Fibroblast of upper back skin (primary cell): Measurements from ENCODE around the gene PLXNB2.
A peak's percentile ranks its signal among the peaks of the same experiment; 100 is the strongest.
"Not testable (repeated sequence)": the region's sequence is repeated elsewhere in the genome, so short reads cannot be mapped to it uniquely, and the experiment has no call there.

Experiments used
- DNase-seq: peaks from one replicate; pipeline ENCODE4 v3.0.0-alpha.2; 2013

The PLXNB2 gene

DNA sequence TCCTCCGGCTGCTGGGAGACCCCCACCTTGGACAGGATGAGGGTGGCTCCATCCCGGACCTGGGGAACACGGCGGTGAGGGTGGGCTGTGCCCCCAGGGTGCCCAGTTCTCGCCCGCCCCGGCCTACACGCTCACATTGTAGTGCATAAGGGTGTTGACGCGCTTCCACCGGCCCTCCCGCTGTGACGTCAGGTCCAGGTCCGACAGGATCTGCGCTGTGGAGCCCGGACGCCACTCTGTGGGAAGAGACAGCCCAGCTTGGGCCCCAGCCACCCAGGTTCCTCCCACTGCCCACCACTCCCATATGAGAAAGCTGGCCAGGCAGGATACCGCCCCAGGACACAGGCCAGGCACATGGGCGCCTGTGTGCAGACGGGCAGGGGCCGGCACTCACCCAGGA lies 29.0 kb downstream of the PLXNB2 start:
- no peak for DNase-seq

- no peak for DNase-seq
These were observed 29.7 kb downstream of the PLXNB2 start for GRCh38 chr22:50277761-50278160.

DNA sequence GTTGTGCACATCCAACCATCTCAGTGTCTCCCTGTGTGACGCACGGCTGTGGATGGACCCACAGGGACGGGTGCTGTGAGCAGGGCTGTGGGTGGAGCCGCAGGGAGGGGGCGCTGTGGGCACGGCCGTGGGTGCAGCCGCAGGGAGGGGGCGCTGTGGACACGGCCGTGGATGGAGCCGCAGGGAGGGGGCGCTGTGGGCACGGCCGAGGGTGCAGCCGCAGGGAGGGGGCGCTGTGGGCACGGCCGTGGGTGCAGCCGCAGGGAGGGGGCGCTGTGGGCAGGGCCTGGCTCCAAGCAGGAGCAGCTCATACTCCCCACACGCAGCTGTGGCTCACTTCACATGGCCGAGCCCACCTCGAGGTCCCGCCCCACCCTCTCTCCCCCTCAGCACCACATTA lies 31.3 kb downstream of the PLXNB2 start:
- DNase-seq, result no peak

DNA sequence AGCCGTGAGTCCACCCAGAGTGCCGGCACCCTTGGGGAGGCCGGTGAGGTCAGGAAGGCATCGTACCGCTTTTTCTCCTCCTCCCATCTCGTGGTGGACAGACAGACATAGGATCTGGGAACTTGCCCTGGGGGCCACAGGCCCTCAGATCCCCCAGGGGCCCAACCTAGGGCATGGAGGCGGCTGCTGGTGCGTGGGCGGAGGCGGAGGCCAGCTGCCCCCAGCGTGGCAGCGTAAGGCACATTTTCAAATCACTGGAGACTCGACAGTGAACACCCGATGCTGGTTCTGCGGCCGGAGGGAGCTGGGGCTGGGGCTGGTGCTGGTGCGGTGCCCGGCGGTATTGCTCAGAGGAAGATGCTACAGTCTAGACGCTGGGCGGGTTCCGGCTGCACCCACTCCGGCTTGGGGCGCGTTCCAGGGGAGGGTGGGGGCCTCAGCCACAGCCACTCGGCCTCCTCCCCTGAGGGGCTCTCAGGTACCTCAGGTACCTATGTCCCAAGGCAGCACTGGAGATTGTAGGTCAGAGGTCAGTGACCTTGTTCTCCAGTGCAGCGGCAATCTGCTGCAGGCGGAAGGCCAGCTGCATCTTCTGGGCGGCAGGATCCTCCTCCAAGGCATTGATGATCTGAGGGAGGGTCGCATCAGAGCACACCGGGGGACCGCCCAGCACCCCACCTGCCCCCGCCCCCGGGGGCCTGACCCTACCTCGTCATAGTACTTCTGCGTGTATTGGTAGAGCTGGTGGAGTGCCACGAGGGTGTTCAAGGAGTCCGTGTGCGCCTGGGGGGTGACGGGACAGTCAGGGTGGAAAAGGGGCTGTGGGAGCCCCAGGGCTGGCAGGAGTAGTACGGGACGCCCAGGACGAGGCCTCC lies 32.0 kb downstream of the PLXNB2 start:
- no peak for DNase-seq

- no peak for DNase-seq
These were observed 32.7 kb downstream of the PLXNB2 start for GRCh38 chr22:50274771-50275170.

GRCh38 chr22:50274311-50274710 lies 33.1 kb downstream of the PLXNB2 start:
- peak; percentile 56 for DNase-seq

- DNase-seq, result not testable (repeated sequence)
These were observed 33.7 kb downstream of the PLXNB2 start for GRCh38 chr22:50273781-50274180.

DNA sequence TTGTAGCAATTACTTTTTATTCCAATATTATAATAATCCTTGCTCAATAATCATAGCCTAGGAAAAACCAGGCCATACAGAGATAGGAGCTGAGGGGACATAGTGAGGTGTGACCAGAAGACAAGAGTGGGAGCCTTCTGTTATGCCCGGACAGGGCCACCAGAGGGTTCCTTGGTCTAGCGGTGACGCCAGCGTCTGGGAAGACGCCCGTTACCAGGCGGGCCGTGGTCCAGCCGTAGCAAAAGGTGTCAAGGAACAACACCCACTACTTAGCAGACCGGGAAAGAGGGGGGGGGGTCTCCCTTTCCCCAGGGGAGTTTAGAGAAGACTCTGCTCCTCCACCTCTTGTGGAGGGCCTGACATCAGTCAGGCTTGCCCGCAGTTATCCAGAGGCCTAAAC lies 34.1 kb downstream of the PLXNB2 start:
- DNase-seq, result not testable (repeated sequence)

DNA sequence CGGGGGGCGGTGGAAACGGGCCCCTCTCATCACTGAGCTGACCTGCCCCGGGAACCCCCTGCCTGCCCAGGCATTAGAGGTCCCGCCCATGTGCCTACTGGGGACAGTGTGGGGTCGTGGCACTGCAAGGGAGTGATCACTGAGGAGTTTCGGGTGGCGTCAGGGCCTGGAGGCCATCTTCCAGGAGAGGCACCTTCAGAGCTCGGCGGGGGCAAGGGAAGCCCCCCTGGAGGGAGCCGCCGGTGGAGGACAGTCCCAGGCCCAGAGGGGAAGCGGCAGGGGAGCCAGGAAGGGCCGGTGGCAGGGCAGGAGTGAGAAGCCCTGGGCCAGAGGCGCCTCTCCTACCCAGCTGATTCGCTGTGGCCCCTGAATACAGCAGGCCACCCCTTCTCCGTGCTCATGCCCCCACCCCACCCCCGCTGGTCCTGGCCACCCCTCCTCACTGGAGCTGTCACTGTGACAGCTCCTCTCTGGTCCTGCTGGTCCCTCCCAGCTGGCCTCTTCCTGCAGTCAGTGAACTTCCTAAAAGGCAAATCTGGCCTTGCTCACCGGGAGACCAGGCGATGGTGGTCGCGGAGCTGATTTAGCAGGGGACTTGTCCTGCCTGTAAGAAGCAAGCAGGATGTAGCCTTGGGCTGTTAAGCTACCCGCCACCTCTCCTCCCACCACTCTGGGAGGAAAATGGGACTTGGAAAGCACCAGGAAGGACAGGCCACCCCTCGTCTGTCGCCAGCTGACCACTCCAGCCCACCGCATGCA lies 35.2 kb downstream of the PLXNB2 start:
- no peak for DNase-seq

DNA sequence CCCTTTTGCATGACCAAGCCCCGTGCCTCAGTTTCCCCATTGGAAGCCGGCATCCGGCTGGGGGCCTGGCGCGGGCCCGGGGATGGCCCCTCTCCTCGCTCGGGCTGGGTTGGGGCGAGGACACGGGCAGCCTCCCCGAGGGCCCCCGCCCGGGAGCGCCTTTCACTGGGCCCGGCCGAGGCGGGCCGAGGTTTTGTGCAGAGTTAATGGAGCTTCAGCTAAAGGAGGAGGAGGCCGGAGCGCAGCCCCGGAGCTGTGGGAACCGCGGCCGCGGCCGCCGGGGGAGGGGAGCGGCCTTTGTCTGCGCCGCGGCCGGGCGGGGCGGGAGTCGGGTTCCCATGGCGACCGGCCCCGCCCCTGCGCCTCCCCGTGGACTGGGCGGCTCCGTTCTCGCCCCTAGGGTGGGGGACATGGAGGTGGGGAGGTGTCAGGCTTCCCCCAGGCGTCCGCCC lies 35.9 kb downstream of the PLXNB2 start:
- DNase-seq, result peak; percentile 51

DNA sequence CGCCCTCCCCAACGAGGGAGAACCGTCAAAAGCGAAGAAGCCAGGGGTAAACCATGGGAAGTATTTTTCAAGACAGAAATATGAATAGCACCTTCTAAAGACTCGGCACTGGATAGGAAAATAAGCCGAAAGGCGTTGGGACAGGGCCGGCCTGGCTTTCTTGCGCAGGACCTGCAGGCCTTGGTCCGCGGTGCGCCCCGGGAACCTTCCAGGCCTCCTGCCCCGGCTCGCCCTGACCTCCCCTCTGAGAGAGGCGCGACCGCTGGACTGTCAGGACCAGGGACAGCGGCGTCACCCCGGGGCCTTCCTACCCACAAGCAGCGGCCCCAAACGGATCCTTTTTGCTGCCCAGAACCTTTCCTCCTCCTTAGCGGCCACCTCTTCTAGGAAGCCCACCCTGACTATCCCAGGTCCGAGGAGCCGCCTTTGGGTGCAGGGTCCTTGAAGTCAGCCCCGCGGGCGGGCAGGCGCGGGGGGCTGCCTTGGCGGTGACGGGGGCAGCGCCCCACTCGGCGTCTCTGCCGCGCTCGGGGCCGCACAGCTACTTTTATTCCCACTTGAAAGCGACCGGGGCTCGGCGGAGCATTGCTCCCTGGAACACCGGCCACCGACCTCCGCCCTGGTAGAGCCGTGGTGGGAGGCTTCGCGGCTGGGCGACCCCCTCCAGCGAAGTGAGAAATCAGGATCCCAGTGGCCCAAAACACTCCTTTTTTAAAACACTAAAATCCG lies 36.6 kb downstream of the PLXNB2 start:
- DNase-seq, result peak; percentile 47

DNA sequence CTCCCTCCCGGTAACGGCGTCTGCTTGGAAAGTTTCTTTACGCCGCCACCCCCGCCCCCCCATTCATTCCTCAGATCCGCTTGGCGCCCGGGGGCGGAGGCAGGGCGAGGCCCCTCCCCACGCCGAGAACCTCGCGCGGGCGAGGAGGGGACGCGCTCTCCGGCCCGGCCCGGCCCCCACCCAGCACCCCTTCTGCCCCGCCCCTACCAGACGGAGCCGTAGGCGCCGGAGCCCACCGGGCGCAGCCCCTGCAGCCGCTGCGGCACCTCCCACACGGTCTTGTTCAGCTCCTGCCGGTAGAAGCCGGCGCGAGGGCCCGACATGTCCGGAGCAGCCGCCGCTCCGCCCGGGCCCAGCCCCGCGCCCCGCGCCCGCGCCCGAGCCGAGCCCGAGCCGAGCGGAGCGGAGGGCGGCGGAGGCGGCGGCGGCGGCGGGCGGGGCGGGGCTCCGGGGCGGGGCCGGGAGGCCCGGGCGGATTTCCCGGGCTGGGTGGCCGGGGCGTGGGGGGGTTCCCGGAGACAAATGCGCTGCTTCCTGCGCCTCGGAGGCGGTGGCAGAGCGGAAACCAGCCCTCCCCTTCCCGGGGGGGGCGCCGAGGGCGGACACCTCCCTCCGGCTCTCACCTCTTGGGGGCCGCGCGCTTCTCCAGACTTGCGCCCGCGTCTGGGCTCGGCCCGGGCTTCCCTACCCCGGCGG lies 37.3 kb downstream of the PLXNB2 start, which contains the start of gene MAPK11:
Gene MAPK11 (minus strand): TSS at position 411 of the 696 bp plus-strand sequence. CDS start 88 bp downstream, at position 323.
- DNase-seq, result peak; percentile 36

DNA sequence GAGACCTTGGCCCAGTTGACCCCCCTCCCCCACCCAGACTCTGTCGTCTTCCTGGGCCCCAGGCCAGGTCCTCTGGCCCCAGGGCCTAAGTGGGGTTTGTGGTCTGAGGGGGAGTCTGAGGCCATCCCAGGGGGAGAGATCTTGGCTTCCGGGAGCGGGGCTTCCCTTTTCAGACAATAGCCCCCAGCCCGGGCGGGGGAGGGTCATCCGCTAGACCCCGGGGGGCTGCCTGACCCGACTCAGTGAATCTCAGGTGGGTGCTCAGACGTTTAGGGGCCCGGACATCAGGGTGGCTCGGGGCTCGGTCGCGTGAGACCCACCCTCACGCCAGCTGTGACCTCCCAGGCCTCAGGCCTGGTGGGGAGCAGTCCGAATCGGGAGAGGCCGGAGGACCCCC lies 37.9 kb downstream of the PLXNB2 start:
- DNase-seq, result no peak

DNA sequence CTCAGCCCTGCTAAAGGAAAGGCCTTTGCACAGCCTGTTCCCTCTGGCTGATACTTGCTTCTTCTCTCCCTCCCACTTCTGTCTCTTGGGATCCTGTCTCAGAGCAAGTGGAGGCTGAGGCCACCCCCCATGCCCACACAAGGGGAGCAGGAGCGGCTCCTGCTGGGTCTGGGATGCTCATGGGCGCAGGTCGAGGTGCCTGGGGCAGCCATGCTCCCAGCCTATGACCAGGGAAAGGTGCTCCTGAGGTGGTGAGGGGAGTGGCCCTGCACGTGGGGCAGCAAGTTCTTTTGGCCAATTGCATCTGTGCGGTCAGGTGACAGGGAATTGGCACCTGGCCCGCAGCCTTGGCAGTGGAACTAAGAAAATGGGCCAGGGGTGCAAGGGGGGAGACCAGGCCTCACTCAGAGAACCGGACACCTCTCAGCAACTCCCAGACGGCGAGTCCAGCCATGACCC lies 38.8 kb downstream of the PLXNB2 start:
- no peak for DNase-seq

- DNase-seq, result peak; percentile 57
These were observed 39.7 kb downstream of the PLXNB2 start for GRCh38 chr22:50267591-50268390.

DNA sequence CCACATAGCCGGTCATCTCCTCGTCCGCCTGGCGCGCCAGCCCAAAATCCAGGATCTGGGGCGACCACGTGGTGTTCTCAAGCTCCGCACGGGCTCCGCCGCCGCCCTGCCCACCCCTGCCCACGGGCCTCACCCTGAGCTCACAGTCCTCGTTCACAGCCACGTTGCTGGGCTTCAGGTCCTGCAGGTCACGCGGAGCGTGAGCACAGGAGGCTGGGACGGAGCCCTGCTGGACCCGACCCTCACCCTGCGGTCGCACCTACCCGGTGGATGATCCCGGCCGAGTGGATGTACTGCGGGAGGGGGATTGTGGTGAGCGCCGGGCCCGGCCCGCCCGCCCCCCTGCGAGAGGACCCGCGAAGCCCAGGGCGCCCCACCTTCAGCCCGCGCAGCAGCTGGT lies 40.5 kb downstream of the PLXNB2 start:
- no peak for DNase-seq

- DNase-seq, result no peak
These were observed 42.3 kb downstream of the PLXNB2 start for GRCh38 chr22:50264946-50265669.

DNA sequence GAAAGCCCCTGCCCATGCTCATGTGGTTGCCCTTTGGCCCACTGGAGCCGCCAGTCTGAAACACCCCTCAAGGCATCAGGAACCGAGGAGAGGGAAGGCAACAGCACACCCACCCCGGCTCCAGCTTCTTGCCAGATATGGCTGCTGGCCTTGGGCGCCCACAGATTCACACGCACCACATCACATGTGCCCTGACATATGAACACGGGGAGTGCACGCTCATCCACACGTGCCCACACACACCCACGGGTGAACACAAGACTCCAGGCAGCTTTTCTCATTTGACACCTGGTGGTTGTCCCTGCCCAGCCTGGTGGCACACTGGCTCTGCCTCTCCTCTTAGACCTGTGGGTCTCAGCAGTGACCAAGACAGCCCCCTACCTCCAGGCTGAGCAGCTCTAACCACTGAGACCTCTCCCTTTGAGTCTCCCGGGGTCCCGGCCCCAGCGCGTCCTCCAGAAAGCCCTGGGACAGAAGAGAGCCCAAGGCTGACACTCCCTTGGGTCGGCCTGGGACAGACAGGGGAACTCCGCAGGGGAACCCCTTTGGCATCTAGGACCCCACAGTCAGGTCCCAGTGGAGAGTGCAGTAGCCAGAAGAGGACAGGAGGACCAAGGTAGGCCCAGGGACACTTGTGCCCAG lies 43.2 kb downstream of the PLXNB2 start:
- DNase-seq, result no peak

DNA sequence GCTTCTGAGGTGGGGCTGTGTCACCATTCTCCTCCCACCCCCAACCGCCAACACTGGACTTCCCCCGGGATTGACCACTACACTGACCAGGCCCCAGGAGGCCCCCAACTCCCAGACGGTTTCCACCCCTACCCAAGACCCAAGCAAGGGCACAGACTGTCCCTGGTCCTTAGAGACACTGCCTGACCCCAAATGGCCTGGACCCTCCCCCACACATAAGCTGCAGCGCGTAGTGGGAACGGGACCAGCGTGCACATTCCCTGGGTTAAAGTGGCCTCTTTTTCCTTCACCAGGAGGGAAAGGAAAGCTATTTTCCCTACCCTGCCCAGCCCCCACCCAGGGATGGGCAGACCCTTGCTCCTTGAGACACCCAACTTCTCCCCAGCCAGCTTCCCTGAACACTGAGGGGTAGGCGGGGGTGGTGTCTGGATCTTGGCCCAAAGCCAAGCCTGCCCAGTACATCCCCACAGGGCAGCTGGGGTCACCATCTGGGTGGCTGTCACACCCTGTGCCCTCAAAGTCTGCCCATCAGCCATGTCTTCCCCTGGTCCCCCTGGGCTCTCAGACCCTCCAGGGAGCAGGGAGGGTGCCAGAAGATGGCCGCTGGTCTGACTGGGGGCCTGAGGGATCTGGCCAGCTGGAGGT lies 44.4 kb downstream of the PLXNB2 start:
- DNase-seq, result no peak

GRCh38 chr22:50262460-50262911 lies 45.0 kb downstream of the PLXNB2 start:
- DNase-seq, result no peak
